Measurements from ENCODE around the gene CARNS1. TPM values are rescaled to one million over a fixed set of nuclear protein-coding genes. Genes with fewer than 3 reads are reported as not detected.
A peak's percentile ranks its signal among the peaks of the same experiment; 100 is the strongest.

CARNS1 gene
- polyA plus RNA-seq, 1 donor (not counting 4 experiments of a cell fraction or from before 2014, with no cell fraction given) = not detected

GRCh38 chr11:67400251-67400941 is 15.1 kb upstream of the CARNS1 start:
- Histone ChIP-seq H4K20me1 (ENCODE audit: control insufficient read depth, extremely low read depth, insufficient read depth, low read length) (no peaks in the 10 kb centered on the region), H3K9me1 (ENCODE audit: control insufficient read depth, extremely low read depth, insufficient read depth, low read length) (no peaks in the 10 kb centered on the region), H3K27ac (ENCODE audit: control insufficient read depth, insufficient read depth, low read length) (peak overlapping the region; percentile 66), H3K36me3 (ENCODE audit: control insufficient read depth in 2 of 2, extremely low read depth in 1 of 2, insufficient read depth in 2 of 2, low read length in 2 of 2) (peaks cover 23 to 30% of the 10 kb centered on the region in 2 experiments), H3K9me3 (ENCODE audit: control insufficient read depth, low read depth, low read length) (no peaks in the 10 kb centered on the region), H2AFZ (ENCODE audit: control insufficient read depth, low read length) (no peak overlapping the region), H3K9ac (ENCODE audit: control insufficient read depth, extremely low read depth, insufficient read depth, low read length) (peak overlapping the region; percentile 90), H3K79me2 (ENCODE audit: control insufficient read depth, insufficient read depth, low read length) (peaks cover 18% of the 10 kb centered on the region), H3K4me3 (ENCODE audit: control insufficient read depth in 2 of 3, extremely low read depth in 1 of 3, insufficient read depth in 2 of 3, low read depth in 1 of 3, low read length in 3 of 3) (peak overlapping the region; percentile 74 to 99 (median 82)), H3K27me3 (ENCODE audit: control insufficient read depth, extremely low read depth, insufficient read depth, low read length) (no peaks in the 10 kb centered on the region), H3K4me2 (ENCODE audit: control insufficient read depth, extremely low read depth, insufficient read depth, low read depth, low read length) (peak overlapping the region; percentile 95), H3K4me1 (ENCODE audit: control insufficient read depth, extremely low read depth, insufficient read depth, low read length) (peaks cover 12% of the 10 kb centered on the region)
- dilution Hi-C loops (cut with MboI; ENCODE audit: extremely low pct_ligation_motif_present, low sequenced_read_pairs) = no loop called here
- DNase-seq (ENCODE audit: low read depth, low spot score) (no peak), FAIRE-seq (no peak)
- TF ChIP-seq EZH2 (IDR thresholded peaks at IDR 0.05; ENCODE audit: low read length) = no peak
- no peak for TF ChIP-seq CTCF (optimal IDR thresholded peaks at IDR 0.05 in 1 of 3, IDR thresholded peaks at IDR 0.05 in 1 of 3, conservative IDR thresholded peaks at IDR 0.05 in 1 of 3; ENCODE audit: extremely low read depth in 1 of 3, insufficient read depth in 2 of 3, low read length in 3 of 3)

DNA sequence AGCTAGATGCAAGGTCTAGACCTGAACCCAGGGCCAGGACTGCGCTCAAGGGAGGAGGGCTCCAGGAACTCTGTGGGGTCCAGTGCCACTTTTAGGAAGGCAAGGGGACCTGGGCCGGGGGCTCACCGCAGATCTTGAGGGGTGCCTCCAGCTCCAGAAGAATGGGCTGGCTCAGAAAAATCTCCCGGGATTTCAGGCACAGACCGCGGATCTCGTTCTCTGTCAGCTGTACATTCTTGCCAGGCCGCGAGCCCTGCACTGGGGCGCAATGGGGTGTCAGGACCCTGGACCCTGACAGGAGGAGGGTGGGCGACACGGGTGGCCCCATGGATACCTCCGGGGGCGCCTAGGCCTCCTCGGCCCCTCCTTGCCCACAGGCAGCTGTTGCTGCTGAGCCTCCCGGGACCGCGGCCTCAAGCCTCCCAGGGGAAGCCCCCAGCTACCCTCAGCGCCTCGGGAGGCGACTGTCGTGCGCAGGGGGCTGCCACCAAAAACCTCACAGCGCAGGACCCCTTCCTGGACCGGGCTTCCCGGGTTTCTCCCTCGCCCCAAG is 14.5 kb upstream of the CARNS1 start:
- Histone ChIP-seq H3K4me3 (ENCODE audit: control insufficient read depth in 2 of 3, extremely low read depth in 1 of 3, insufficient read depth in 2 of 3, low read depth in 1 of 3, low read length in 3 of 3) (peak overlapping the region; percentile 74 to 99 (median 82)), H3K27ac (ENCODE audit: control insufficient read depth, insufficient read depth, low read length) (peak overlapping the region; percentile 66), H3K9me3 (ENCODE audit: control insufficient read depth, low read depth, low read length) (no peaks in the 10 kb centered on the region), H3K27me3 (ENCODE audit: control insufficient read depth, extremely low read depth, insufficient read depth, low read length) (no peaks in the 10 kb centered on the region), H2AFZ (ENCODE audit: control insufficient read depth, low read length) (no peak overlapping the region), H3K79me2 (ENCODE audit: control insufficient read depth, insufficient read depth, low read length) (peaks cover 18% of the 10 kb centered on the region), H3K9ac (ENCODE audit: control insufficient read depth, extremely low read depth, insufficient read depth, low read length) (peak overlapping the region; percentile 90), H4K20me1 (ENCODE audit: control insufficient read depth, extremely low read depth, insufficient read depth, low read length) (no peaks in the 10 kb centered on the region), H3K4me1 (ENCODE audit: control insufficient read depth, extremely low read depth, insufficient read depth, low read length) (peaks cover 12% of the 10 kb centered on the region), H3K4me2 (ENCODE audit: control insufficient read depth, extremely low read depth, insufficient read depth, low read depth, low read length) (peak overlapping the region; percentile 95), H3K36me3 (ENCODE audit: control insufficient read depth in 2 of 2, extremely low read depth in 1 of 2, insufficient read depth in 2 of 2, low read length in 2 of 2) (peaks cover 21 to 25% of the 10 kb centered on the region in 2 experiments), H3K9me1 (ENCODE audit: control insufficient read depth, extremely low read depth, insufficient read depth, low read length) (no peaks in the 10 kb centered on the region)
- DNase-seq (ENCODE audit: low read depth, low spot score) (no peak), FAIRE-seq (no peak)
- TF ChIP-seq CTCF (optimal IDR thresholded peaks at IDR 0.05 in 1 of 3, IDR thresholded peaks at IDR 0.05 in 1 of 3, conservative IDR thresholded peaks at IDR 0.05 in 1 of 3; ENCODE audit: extremely low read depth in 1 of 3, insufficient read depth in 2 of 3, low read length in 3 of 3) (no peak), EZH2 (IDR thresholded peaks at IDR 0.05; ENCODE audit: low read length) (no peak)
- dilution Hi-C loops (cut with MboI; ENCODE audit: extremely low pct_ligation_motif_present, low sequenced_read_pairs) = no loop called here

Measured in keratinocyte (primary cell).